ENCODE measurements around the gene ANKRD30A.
"Not testable (repeated sequence)": the region's sequence is repeated elsewhere in the genome, so short reads cannot be mapped to it uniquely, and the experiment has no call there.

ANKRD30A gene

GRCh38 chr10:37390926-37391325, 265.5 kb downstream of the ANKRD30A start:
- Histone ChIP-seq H3K27me3 (ENCODE audit: control insufficient read depth, insufficient read depth, low read length) (no peaks in the 10 kb centered on the region), H3K9ac (ENCODE audit: low read length) (no peak overlapping the region), H3K4me3 (ENCODE audit: low read length) (no peak overlapping the region), H3K36me3 (ENCODE audit: control insufficient read depth, insufficient read depth, low read length) (no peaks in the 10 kb centered on the region), H3K4me1 (ENCODE audit: control insufficient read depth, insufficient read depth, low read length) (no peaks in the 10 kb centered on the region), H3K9me3 (ENCODE audit: control insufficient read depth, low read length) (no peaks in the 10 kb centered on the region)

GRCh38 chr10:37400774-37401173, 275.4 kb downstream of the ANKRD30A start:
- not testable (repeated sequence) for H3K4me1 ChIP-seq (ENCODE audit: control insufficient read depth, insufficient read depth, low read length); H3K9ac ChIP-seq (ENCODE audit: low read length); H3K36me3 ChIP-seq (ENCODE audit: control insufficient read depth, insufficient read depth, low read length); H3K27me3 ChIP-seq (ENCODE audit: control insufficient read depth, insufficient read depth, low read length); H3K4me3 ChIP-seq (ENCODE audit: low read length); H3K9me3 ChIP-seq (ENCODE audit: control insufficient read depth, low read length)

GRCh38 chr10:37401225-37401624, 275.8 kb downstream of the ANKRD30A start:
- no peaks in the 10 kb centered on the region for H3K27me3 ChIP-seq (ENCODE audit: control insufficient read depth, insufficient read depth, low read length)
- H3K9me3 ChIP-seq (ENCODE audit: control insufficient read depth, low read length), result no peaks in the 10 kb centered on the region
- no peaks in the 10 kb centered on the region for H3K4me1 ChIP-seq (ENCODE audit: control insufficient read depth, insufficient read depth, low read length)
- H3K4me3 ChIP-seq (ENCODE audit: low read length), result no peak overlapping the region
- H3K36me3 ChIP-seq (ENCODE audit: control insufficient read depth, insufficient read depth, low read length), result no peaks in the 10 kb centered on the region
- H3K9ac ChIP-seq (ENCODE audit: low read length), result no peak overlapping the region

GRCh38 chr10:37403776-37404175, 278.4 kb downstream of the ANKRD30A start:
- no peaks in the 10 kb centered on the region for H3K9me3 ChIP-seq (ENCODE audit: control insufficient read depth, low read length)
- H3K27me3 ChIP-seq (ENCODE audit: control insufficient read depth, insufficient read depth, low read length), result no peaks in the 10 kb centered on the region

More at GRCh38 chr10:37403776-37404175, 278.4 kb downstream of the ANKRD30A start:
- no peak overlapping the region for H3K9ac ChIP-seq (ENCODE audit: low read length)
- no peaks in the 10 kb centered on the region for H3K36me3 ChIP-seq (ENCODE audit: control insufficient read depth, insufficient read depth, low read length)
- no peaks in the 10 kb centered on the region for H3K4me1 ChIP-seq (ENCODE audit: control insufficient read depth, insufficient read depth, low read length)
- no peak overlapping the region for H3K4me3 ChIP-seq (ENCODE audit: low read length)

All from mucosa of stomach (tissue), 1 donor.